ENCODE measurements around the gene IFNGR2. TPM values are rescaled to one million over a fixed set of nuclear protein-coding genes. Genes with fewer than 3 reads are reported as not detected.

IFNGR2 gene
- total and polyA plus RNA-seq, 9 donors: 39.6 to 125 (median 46.7) TPM

DNA sequence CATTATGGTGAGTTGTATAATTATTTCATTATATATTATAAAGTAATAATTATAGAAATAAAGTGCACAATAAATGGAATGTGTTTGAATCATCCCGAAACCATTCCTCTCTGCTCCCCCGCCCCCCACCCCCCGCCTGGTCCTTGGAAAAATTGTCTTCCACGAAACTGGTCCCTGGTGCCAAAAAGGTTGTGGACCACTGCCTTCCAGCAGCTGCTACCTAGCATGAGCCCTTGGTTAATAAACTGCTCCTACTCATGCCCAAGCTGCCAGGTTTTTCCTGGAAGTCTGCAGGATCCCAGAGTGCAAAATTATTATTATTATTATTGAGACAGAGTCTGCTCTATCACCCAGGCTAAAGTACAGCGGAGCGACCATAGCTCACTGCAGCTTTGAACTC, 6.8 kb upstream of the IFNGR2 start:
- Histone ChIP-seq H3K9me3 (no peaks in the 10 kb centered on the region), H3K4me1 (ENCODE audit: insufficient read depth) (no peaks in the 10 kb centered on the region), H3K36me3 (no peaks in the 10 kb centered on the region), H3K27ac (no peak overlapping the region), H3K27me3 (no peaks in the 10 kb centered on the region), H3K4me3 (no peak overlapping the region)
- TF ChIP-seq POLR2A (IDR thresholded peaks at IDR 0.05) (no peak), EP300 (IDR thresholded peaks at IDR 0.05) (no peak)
- TF ChIP-seq, protein P1, sequence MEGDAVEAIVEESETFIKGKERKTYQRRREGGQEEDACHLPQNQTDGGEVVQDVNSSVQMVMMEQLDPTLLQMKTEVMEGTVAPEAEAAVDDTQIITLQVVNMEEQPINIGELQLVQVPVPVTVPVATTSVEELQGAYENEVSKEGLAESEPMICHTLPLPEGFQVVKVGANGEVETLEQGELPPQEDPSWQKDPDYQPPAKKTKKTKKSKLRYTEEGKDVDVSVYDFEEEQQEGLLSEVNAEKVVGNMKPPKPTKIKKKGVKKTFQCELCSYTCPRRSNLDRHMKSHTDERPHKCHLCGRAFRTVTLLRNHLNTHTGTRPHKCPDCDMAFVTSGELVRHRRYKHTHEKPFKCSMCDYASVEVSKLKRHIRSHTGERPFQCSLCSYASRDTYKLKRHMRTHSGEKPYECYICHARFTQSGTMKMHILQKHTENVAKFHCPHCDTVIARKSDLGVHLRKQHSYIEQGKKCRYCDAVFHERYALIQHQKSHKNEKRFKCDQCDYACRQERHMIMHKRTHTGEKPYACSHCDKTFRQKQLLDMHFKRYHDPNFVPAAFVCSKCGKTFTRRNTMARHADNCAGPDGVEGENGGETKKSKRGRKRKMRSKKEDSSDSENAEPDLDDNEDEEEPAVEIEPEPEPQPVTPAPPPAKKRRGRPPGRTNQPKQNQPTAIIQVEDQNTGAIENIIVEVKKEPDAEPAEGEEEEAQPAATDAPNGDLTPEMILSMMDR (IDR thresholded peaks at IDR 0.05): no peak
- intact Hi-C loops (cut with DNase I): no loop called here
- 64 to 87% (median 83%) methylated on average over 6 of the region's 6 CpGs for WGBS, 3 donors
- no peak for DNase-seq

DNA sequence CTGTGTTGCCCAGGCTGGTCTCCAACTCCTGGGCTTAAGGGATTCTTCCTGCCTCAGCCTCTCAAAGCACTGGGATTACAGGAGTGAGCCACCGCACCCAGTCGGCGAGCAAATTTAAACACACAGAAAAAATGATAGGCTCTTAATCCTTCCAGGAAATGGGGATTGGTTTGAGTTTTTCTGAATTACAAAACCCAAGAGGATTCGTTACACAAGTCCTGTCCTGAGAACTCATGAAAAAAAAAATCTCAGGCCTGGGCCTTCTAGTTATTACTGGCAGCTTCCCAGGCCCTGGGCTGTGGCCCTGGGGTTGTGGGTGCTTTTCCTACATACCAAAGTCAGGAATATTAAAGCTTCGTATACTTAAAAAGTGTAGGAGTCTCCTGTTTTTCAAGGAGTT, 6.3 kb upstream of the IFNGR2 start:
- Histone ChIP-seq H3K4me1 (ENCODE audit: insufficient read depth) (no peaks in the 10 kb centered on the region), H3K4me3 (no peak overlapping the region), H3K27ac (no peak overlapping the region), H3K27me3 (no peaks in the 10 kb centered on the region), H3K9me3 (no peaks in the 10 kb centered on the region), H3K36me3 (no peaks in the 10 kb centered on the region)
- intact Hi-C loops (cut with DNase I): no loop called here
- TF ChIP-seq, protein P1 (IDR thresholded peaks at IDR 0.05): no peak
- no peak for TF ChIP-seq POLR2A (IDR thresholded peaks at IDR 0.05)
- TF ChIP-seq EP300 (IDR thresholded peaks at IDR 0.05): no peak
- 42 to 66% (median 54%) methylated on average over 5 of the region's 5 CpGs for WGBS, 3 donors
- no peak for DNase-seq

DNA sequence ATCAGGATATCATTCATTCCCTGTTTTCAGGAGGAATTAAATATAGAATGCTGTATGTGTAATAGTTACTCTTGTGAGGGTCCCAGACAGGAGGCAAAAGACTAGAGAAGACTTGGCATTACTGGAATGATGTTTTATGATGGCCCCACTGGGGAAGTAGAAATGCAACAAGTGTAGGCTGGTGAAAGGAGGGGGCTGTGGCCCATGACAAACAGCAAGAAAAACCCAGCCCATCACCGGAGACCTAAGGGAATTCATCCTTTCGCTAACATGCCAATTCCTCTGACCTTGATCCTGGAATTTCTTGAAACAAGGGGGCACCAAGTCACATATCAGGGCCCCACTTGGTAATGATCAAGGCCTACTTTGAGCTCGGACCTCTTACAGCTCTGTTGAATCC, 5.5 kb upstream of the IFNGR2 start:
- no peaks in the 10 kb centered on the region for H3K36me3 ChIP-seq
- no peak overlapping the region for H3K27ac ChIP-seq
- DNase-seq: no peak
- H3K27me3 ChIP-seq: no peaks in the 10 kb centered on the region
- H3K9me3 ChIP-seq: no peaks in the 10 kb centered on the region
- no peak overlapping the region for H3K4me3 ChIP-seq
- intact Hi-C loops (cut with DNase I): no loop called here
- WGBS, 3 donors: 89 to 93% (median 90%) methylated on average over 3 of the region's 3 CpGs
- no peaks in the 10 kb centered on the region for H3K4me1 ChIP-seq (ENCODE audit: insufficient read depth)
- TF ChIP-seq EP300 (IDR thresholded peaks at IDR 0.05) (no peak), POLR2A (IDR thresholded peaks at IDR 0.05) (no peak)
- TF ChIP-seq, protein P1 (IDR thresholded peaks at IDR 0.05): no peak

DNA sequence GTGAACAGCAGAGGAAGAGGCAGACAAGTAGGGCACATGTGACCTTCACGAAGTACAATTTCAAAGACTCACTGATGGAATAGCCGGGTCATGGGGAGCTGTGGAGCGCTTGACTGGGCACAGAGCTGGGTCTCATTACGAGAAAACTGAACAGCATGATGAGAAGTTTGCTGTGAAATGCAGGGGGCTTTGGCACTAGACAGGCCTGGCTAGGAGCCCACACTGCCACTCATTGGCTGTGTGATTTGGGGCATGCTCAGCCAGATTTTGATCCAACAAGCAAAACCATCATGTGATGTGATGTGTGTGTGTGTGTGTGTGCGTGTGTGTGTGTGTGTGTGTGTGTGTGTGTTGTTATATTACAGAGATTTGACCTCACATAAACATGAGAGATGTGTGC, 4.9 kb upstream of the IFNGR2 start:
- intact Hi-C loops (cut with DNase I): no loop called here
- TF ChIP-seq EP300 (IDR thresholded peaks at IDR 0.05) (no peak), POLR2A (IDR thresholded peaks at IDR 0.05) (no peak)
- TF ChIP-seq, protein P1 (IDR thresholded peaks at IDR 0.05): no peak
- no peaks in the 10 kb centered on the region for H3K27me3 ChIP-seq
- no peaks in the 10 kb centered on the region for H3K9me3 ChIP-seq
- no peak overlapping the region for H3K4me3 ChIP-seq
- no peaks in the 10 kb centered on the region for H3K36me3 ChIP-seq
- no peak overlapping the region for H3K27ac ChIP-seq
- DNase-seq: no peak
- WGBS, 3 donors: 83 to 95% (median 87%) methylated on average over 5 of the region's 5 CpGs
- H3K4me1 ChIP-seq (ENCODE audit: insufficient read depth): no peaks in the 10 kb centered on the region

DNA sequence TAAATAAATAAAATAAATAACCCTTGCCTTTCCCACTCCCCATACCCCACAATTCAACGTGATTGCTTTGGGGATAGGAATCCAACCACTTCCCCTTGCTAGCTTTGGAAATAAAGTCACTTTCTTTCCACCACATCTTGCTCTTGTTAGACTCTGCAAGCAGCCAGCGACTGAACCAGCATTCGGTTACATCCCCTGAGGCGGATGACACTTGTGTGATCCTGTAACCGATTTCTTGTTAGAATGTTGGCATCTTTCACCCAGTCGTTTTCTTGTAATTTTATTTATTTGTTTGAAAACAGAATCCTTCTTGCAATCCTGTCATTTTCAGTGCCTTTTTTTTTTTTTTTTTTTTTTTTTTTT, 1.6 kb upstream of the IFNGR2 start:
- no peaks in the 10 kb centered on the region for H3K9me3 ChIP-seq
- no peaks in the 10 kb centered on the region for H3K36me3 ChIP-seq
- H3K27ac ChIP-seq: no peak overlapping the region
- WGBS, 3 donors: 91 to 93% (median 92%) methylated on average over 6 of the region's 6 CpGs
- no peak for DNase-seq
- no peak for TF ChIP-seq POLR2A (IDR thresholded peaks at IDR 0.05)
- no peak for TF ChIP-seq EP300 (IDR thresholded peaks at IDR 0.05)
- TF ChIP-seq, protein P1 (IDR thresholded peaks at IDR 0.05): no peak
- H3K27me3 ChIP-seq: no peaks in the 10 kb centered on the region
- peaks cover 9% of the 10 kb centered on the region for H3K4me1 ChIP-seq (ENCODE audit: insufficient read depth)
- intact Hi-C loops (cut with DNase I): no loop called here
- no peak overlapping the region for H3K4me3 ChIP-seq

Data from ovary (tissue), 9 donors.